HG03558 (cell line): ENCODE data around the gene HNF4A.

Source experiments
- ATAC-seq: cut with Tn5 transposase; IDR thresholded peaks from one replicate; pipeline ENCODE4 v1.9.1; 2021; ENCODE audit warnings: moderate number of reproducible peaks; ENCODE audit not compliant: unreplicated experiment; ENCODE audit errors: extremely low read depth

The HNF4A gene

GRCh38 chr20:44435630-44436335 is 80.3 kb downstream of the HNF4A start:
- no peak for ATAC-seq

GRCh38 chr20:44436393-44436792 is 80.9 kb downstream of the HNF4A start:
- ATAC-seq, result no peak

DNA sequence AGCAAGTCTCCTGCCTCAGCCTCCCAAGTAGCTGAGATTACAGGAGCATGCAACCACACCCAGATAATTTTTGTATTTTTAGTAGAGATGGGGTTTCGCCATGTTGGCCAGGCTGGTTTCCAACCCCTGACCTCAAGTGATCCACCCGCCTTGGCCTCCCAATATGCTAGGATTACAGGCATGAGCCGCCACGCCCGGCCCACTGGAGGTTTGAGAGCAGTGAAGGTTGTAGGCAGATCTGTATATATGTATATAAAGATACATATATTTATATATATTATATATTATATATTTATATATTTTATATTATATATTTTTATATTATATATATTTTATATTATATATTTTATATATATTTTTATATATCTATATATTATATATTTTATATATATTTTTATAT is 82.0 kb downstream of the HNF4A start:
- ATAC-seq, result no peak

DNA sequence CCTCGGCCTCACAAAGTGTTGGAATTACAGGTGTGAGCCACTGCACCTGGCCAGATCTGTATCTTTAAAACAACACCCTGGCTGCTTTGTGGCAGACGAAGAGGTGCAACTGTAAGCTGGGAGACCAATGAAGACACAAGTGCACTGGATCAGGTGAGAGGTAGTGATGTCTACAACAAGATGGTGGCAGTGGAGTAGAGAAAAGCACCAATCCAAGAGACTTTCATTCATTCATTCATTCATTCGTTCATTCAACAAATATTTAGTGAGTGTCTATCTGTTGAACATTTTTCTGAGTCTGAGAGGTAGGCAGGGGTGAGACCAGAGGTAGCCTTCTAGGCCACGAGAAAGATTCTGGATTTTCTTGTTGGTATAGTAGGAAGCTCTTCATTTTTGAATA is 83.3 kb downstream of the HNF4A start:
- no peak for ATAC-seq

- ATAC-seq, result no peak
These were observed 83.8 kb downstream of the HNF4A start for GRCh38 chr20:44439318-44439717.

DNA sequence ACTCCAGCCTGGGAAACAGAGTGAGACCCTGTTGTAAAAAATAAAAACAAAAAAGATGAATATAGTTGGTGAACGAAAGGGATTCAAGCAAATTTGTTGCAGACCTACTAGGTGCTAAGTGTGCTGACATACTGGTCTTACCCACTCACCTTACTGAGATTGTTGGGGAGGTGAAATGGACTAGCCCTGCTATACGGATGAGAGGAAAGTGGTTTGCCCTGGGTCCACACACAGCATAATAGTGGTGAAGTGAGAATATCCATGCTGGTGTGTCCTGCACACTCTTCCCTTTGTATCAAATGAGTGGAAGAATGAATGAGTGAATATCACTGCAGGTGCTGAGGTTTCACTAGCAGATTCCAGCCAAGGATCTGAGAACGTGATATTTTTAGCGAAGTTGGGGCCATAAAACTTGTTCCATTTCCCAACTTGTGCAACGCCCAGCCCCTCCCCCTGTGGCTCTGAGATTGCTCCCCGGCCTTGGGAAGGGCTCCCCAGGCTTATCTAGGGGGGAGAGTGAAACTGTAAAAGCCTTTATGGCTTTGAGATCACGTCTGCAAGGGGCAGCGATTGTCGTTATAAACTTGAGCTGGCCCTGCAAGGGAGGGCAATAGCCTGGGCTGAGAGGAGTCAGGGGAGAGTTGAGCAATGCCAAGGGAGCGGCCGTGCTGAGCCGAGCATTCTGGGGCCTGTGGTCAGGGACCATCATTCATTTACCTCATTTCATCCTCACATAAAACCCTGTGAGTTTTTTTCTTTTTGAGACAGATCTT is 87.0 kb downstream of the HNF4A start:
- no peak for ATAC-seq

DNA sequence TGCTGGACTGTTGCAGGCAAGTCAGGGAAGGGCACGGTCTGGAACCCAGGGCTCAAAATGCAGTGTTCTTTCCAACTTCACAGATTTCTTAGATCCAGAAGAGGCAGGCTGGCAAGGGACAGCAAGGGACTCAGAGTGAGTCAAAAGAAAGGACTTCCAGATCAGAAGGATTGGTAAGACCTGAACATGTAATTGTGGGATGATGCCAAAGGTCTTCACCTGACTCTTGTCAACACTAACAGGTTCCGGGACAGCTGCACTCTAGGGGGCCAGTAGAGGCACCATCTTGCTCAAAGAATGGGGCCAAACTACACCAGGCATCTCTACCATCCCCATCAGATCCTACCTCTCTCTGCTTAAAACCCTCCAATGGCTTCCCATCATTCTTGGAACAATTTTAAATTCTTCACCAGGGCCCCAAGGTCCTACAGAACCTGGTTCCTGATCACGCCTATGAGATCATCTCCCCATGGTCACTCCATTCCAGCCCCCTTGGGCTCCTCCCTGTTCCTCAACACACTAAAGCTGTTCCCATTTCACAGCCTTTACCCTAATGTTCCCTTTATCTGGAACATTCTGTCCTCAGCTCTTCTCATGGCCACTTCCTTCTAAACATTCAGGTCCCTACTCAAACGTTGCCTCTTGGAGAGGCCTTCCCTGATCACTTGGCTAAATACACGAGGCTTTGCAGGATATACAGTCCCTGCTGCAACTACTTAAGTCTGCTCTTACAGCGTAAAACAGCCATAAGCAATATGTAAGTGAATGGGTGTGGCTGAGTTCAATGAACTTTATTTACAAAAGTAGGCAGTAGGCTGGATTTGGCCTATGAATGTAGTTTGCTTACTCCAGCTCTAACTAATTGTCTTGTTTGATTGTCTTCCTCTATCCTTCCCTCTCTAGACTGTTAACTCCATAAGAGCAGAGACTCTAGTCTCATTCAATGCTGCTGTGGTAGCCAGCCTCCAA is 90.5 kb downstream of the HNF4A start:
- ATAC-seq, result no peak

- no peak for ATAC-seq
These were observed 92.4 kb downstream of the HNF4A start for GRCh38 chr20:44447827-44448419.

DNA sequence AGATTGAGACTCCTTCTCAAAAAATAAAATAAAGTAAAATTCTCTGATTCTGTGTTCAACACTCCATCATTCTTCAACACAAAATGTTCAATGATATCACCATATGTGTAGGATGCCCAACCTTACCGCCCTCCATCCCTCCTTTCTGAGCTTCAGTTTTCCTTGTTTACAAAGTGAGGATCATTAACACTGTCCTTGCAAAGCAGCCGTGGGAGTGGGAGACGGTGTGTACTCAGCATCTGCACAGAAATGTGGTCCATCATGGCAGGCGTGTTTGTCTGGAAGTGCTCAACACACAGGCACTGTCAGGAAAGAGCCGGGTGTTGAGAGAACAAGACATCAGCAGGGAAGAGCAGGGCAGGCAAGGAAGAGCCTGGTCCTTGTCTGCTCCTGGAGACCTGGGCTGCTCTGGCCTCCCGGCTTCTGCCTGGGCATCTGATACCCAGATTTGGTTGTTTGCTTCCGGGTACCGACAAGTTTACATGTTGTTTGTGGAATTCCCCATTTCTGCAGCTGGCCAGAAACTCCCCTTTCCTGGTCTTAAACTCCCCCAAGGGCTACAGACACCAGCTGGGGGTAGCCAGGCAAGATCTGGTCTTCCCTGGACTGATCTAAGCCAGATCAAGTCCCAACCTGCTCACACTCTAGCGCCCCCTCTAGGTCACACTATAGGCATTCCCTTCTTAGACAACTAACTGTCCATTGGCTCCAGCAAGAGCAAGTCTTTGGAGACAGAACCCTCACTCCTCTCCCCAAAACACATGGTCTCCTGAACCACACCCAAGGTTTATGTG is 93.5 kb downstream of the HNF4A start:
- no peak for ATAC-seq

GRCh38 chr20:44449864-44450263 is 94.4 kb downstream of the HNF4A start:
- ATAC-seq, result no peak

DNA sequence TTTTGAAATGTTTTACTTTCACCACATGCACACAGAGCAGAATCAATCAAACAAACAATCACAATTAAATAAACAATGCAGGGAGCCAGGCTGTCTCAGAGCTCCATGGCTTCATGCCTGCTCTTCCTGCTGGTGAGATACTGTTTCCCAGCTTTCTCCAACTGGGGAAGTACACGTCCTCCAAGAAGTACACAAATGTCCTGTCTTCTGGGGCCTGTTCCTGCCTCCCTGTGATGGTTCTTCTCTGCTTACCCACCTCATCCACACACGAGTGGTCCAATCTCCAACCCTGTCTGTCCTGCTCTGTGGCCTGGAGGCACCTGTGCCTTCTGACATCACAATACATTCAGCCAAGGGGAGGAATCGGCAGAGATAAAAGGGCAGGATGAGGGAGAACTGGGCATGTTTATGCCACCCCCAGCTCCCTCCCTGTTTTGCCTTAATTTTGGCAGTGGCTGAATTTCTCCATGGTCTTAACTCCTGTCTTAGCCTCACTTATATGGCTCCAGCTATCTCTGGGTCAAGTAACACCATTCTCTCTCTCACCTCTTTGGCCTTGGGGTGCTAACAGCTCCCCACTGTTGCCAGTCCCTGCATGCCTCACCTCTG is 94.9 kb downstream of the HNF4A start:
- no peak for ATAC-seq

GRCh38 chr20:44450903-44451450 is 95.5 kb downstream of the HNF4A start:
- ATAC-seq, result no peak

GRCh38 chr20:44454306-44454963 is 98.9 kb downstream of the HNF4A start:
- ATAC-seq, result no peak

DNA sequence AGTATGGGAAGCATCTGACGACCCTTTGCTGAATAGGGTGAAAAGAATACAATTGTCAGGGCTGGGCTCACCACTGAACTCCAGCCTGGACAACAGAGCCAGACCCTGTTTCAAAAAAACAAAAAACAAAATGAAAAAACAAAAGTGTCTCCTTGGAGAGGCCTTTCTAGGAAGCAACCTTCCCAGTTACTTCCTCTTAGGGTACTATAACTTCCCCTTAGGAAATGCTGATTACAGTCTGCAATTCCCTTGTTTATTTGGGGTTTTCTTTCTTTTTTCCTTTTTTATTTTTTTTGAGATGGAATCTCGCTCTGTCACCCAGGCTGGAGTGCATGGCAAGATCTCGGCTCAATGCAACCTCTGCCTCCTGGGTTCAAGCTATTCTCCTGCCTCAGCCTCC is 99.6 kb downstream of the HNF4A start:
- no peak for ATAC-seq

DNA sequence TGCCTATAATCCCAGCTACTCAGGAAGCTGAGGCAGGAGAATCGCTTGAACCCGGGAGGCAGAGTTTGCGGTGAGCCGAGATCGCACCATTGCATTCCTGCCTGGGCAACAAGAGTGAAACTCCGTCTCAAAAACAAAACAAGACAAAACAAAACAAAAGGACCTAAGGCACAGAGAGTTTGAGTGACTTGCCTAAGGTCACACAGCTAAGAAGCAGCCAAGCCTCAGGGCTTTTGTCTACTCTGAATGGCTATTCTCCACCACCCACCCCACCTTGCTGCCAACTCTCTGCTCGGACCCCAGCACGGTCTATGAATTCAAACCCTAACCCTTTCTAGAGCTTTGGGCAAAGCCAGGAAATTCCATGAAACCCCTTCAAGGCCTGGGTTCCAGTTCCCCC is 101.1 kb downstream of the HNF4A start:
- ATAC-seq, result no peak

DNA sequence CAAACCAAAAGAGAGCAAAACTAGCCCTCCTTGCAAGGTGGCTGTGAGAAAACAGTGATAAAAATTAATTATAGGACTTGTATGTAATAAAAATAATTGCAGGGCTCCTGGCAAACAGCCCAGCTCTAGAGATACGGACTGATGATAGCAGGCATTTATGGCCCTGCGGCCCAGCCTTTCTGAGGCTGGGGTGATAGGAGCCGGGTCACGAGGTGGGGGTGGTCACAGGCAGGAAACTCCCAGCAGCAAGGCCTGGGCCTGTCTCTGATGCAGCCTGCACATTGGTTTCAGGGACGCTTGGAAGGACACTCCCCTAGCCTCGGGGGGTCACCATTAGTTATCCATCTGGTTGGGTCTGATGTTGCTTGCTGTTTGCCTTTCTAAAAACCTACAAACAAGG is 101.5 kb downstream of the HNF4A start:
- ATAC-seq, result no peak

GRCh38 chr20:44459271-44459670 is 103.8 kb downstream of the HNF4A start:
- no peak for ATAC-seq

GRCh38 chr20:44460795-44461141 is 105.3 kb downstream of the HNF4A start:
- no peak for ATAC-seq
